CD4-positive, CD25-positive, alpha-beta regulatory T cell (primary cell): Measurements from ENCODE around the gene BTBD2. TPM values are rescaled to one million over a fixed set of nuclear protein-coding genes. Genes with fewer than 3 reads are reported as not detected.

Experiments used
- ATAC-seq, 2 donors: fragments of 150-1000 bp; cut with Tn5 transposase; one replicate each; pipeline ENCODE4 v1.10.0; 2021; ENCODE audit warnings: low read depth in 2 of 2, moderate number of reproducible peaks in 2 of 2, moderate library complexity in 1 of 2
- DNase-seq, 3 donors: peaks; one replicate each; pipeline versions ENCODE4 v3.0.0 to v3.0.0-alpha.2; 2012 to 2022; ENCODE audit warnings: mixed read lengths in 1 of 3
- H3K27ac ChIP-seq: one replicate; pipeline ENCODE4 v1.7.0; 2013; ENCODE audit warnings: mild to moderate bottlenecking, low read length; ENCODE audit not compliant: insufficient read depth, poor library complexity, severe bottlenecking
- H3K27me3 ChIP-seq: one replicate; pipeline ENCODE4 v1.7.0; 2013; ENCODE audit warnings: low read length; ENCODE audit not compliant: control insufficient read depth, insufficient read depth
- H3K36me3 ChIP-seq: one replicate; pipeline ENCODE4 v1.7.0; 2013; ENCODE audit warnings: mild to moderate bottlenecking, low read length, moderate library complexity; ENCODE audit not compliant: control insufficient read depth, insufficient read depth
- H3K4me1 ChIP-seq: 2 replicates; pipeline ENCODE4 v1.7.0; 2013; ENCODE audit warnings: mild to moderate bottlenecking, low read length; ENCODE audit not compliant: insufficient read depth, control insufficient read depth, poor library complexity, severe bottlenecking
- H3K4me3 ChIP-seq: one replicate; pipeline ENCODE4 v1.7.0; 2013; ENCODE audit warnings: low read depth, mild to moderate bottlenecking, low read length, moderate library complexity
- H3K9me3 ChIP-seq, 2 experiments: 1 replicate in 1 of 2; 2 replicates in 1 of 2; pipeline ENCODE4 v1.7.0; 2013; ENCODE audit warnings: low read length in 2 of 2, mild to moderate bottlenecking in 1 of 2, moderate library complexity in 1 of 2; ENCODE audit not compliant: control insufficient read depth in 2 of 2
- H3K27ac Mint-ChIP-seq, 3 donors: one replicate each; pipeline ENCODE4 v1.8.0; 2020 to 2022; ENCODE audit warnings: mild to moderate bottlenecking in 3 of 3, mixed read lengths in 3 of 3, moderate library complexity in 2 of 3
- H3K27me3 Mint-ChIP-seq: one replicate; pipeline ENCODE4 v1.8.0; 2022; ENCODE audit warnings: mild to moderate bottlenecking, mixed read lengths
- H3K36me3 Mint-ChIP-seq: one replicate; pipeline ENCODE4 v1.8.0; 2020; ENCODE audit warnings: mixed read lengths
- H3K4me1 Mint-ChIP-seq, 4 donors: one replicate each; pipeline ENCODE4 v1.8.0; 2020 to 2022; ENCODE audit warnings: mixed read lengths in 4 of 4, mild to moderate bottlenecking in 1 of 4
- H3K4me3 Mint-ChIP-seq, 4 donors: one replicate each; pipeline ENCODE4 v1.8.0; 2020 to 2022; ENCODE audit warnings: mild to moderate bottlenecking in 4 of 4, mixed read lengths in 4 of 4, moderate library complexity in 3 of 4
- H3K9me3 Mint-ChIP-seq, 7 donors: one replicate each; pipeline ENCODE4 v1.8.0; 2020 to 2022; ENCODE audit warnings: mixed read lengths in 7 of 7, mild to moderate bottlenecking in 3 of 7, moderate library complexity in 2 of 7
- polyA plus RNA-seq, 4 donors: library from polyadenylated mRNA; unstranded; fragments of 300-500 nt; fragmentation: Illumina TruSeq; gene quantifications; one replicate each; pipeline ENCODE4 v1.2.3, GENCODE V29; 2021
- total RNA-seq: library from RNA; stranded (reverse); gene quantifications from one replicate; pipeline ENCODE4 v1.2.3, GENCODE V29; 2022

The BTBD2 gene
- total and polyA plus RNA-seq, 5 donors from 2014 or later = 3.2 to 58.6 (median 5.1) TPM

DNA sequence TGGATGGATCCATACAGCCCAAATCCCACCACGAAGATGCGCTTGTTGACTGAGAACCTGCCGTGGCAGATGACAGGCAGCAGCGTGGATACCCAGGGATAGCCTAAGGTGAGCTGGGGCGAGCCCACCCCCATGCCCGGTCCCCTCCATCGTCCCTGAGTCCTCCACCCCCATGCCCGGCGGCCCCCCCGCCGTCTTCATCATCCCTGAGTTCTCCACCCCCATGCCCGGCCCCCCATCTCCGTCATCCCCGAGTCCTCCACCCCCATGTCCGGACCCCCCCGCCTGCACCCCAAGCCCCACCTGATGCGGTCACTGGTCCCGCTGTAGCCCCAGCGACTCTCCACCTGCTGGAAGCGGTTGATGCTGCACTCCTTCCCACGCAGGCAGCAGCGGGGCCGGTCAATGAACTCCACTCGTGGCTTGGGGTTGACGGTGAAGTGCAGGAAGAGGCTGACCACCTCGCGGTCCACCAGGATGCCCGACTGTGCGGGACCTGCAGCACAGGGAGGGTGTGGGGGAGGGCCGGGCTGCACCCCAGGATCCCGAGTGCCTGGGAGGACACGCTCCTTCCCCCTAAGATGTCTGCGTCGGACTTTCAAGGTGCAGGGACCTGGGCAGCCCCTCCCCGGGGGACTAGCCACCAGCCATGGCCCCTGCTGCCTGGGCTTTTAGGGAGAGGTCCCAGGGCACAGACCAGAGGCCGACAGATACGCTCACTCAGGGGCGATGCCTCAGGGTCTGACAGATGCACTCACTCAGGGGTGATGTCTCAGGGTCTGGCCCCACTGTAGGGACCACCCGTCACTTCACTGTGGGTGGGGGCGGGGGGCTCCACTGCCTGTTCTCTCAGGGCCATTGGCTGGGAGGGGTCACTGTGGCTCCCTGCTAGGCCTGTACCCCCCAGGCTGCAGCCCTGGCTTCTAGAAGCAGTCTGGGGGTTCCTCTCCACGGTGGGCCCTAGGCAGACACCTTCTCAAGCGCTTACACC lies 28.0 kb downstream of the BTBD2 start:
- peaks cover 58% of the 10 kb centered on the region for H3K36me3 ChIP-seq
- no peak for ATAC-seq
- H3K4me1 Mint-ChIP-seq = peaks cover 0 to 2% (median 0%) of the 10 kb centered on the region in 4 donors
- H3K36me3 Mint-ChIP-seq = peaks cover 7% of the 10 kb centered on the region
- H3K27me3 ChIP-seq = no peaks in the 10 kb centered on the region
- H3K9me3 Mint-ChIP-seq = no peaks in the 10 kb centered on the region
- DNase-seq = no peak
- H3K27ac Mint-ChIP-seq = no peak overlapping the region
- H3K27me3 Mint-ChIP-seq = no peaks in the 10 kb centered on the region
- H3K4me3 Mint-ChIP-seq = no peak overlapping the region
- no peak overlapping the region for H3K4me3 ChIP-seq
- H3K9me3 ChIP-seq = no peaks in the 10 kb centered on the region
- no peaks in the 10 kb centered on the region for H3K4me1 ChIP-seq
- H3K27ac ChIP-seq = no peak overlapping the region

DNA sequence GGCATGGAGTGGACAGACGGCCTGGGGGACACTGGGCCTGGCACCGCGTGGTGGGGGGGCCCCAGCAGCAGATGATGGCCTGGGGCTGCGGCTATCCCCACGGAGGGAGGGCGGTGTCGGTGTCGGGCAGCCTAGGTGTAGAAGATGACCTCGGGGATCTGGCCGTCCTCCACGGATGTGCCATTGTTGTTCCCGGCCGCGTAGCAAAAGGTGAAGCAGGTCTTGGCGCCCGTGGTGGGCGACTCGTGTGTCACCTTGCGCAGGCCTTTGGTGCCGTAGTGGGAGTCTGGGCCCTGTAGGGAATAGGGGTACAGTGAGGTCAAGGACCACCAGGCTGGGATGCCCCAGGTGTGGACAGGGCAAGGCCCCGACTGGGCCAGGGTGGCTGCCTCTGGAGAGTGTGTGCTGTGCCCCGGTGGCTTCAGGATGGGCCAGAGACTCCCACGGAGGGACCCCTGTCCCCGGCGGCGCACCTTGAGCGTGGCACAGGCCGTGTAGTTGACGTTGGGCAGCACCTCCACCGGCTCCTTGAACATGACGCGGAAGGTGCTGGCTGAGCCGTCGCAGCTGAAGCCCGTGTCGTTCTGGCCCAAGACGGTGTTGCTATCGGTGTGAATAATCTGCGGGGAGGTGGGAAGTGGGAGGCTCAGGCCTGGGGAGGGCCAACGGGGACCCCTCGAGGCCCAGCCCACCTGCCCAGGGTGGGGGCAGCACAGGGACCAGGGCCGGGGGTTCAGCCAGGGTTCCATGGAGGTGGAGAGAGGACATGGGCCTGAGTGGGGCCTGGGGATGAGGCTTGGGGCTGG lies 29.0 kb downstream of the BTBD2 start:
- peaks cover 12% of the 10 kb centered on the region for H3K36me3 Mint-ChIP-seq
- Histone ChIP-seq H3K4me3 (no peak overlapping the region), H3K4me1 (no peaks in the 10 kb centered on the region), H3K27ac (no peak overlapping the region), H3K9me3 (no peaks in the 10 kb centered on the region), H3K36me3 (peaks cover 65% of the 10 kb centered on the region), H3K27me3 (no peaks in the 10 kb centered on the region)
- H3K27ac Mint-ChIP-seq = no peak overlapping the region
- no peak overlapping the region for H3K4me3 Mint-ChIP-seq
- H3K27me3 Mint-ChIP-seq = no peaks in the 10 kb centered on the region
- H3K9me3 Mint-ChIP-seq = no peaks in the 10 kb centered on the region
- ATAC-seq (no peak), DNase-seq (no peak)
- peaks cover 0 to 2% (median 0%) of the 10 kb centered on the region in 4 donors for H3K4me1 Mint-ChIP-seq

DNA sequence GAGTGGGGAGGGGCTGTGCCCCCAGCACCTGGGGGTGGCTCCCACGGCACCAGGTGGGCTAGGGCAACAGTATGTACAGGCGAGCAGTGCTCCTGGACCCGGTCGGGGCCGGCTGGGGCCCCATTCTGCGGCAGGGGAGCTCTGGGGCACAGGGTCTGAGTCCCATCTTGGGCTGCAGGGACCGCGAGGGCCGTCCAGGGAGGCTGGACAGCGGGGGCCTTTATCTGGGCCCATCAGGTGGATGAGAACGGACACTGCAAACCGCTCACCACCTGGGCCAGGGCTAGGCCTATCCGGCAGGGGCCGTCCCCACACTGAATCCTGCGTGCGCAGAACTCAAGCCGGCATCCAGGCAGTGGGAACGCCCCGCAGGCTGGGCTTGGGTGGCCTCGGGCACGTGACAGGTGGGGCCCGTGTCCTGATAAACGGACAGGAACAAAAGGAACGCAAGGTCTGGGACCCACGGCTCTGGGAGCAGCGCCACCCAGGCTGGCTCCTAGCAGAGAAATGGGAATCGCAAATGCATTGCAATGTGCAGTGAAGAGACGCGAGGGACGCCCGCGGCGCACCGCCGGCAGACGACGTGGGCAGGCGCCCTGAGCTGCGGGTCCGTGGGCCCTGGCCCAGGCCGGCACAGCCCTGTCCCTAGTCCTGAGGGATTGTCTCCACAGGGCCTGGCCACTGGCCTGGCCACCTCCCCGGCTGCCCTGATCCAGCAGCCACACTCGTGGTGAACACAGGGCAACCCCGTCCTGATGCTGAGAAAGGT lies 29.7 kb downstream of the BTBD2 start:
- Histone ChIP-seq H3K27me3 (no peaks in the 10 kb centered on the region), H3K9me3 (no peaks in the 10 kb centered on the region), H3K4me1 (no peaks in the 10 kb centered on the region), H3K27ac (no peak overlapping the region), H3K4me3 (no peak overlapping the region), H3K36me3 (peaks cover 63% of the 10 kb centered on the region)
- H3K27me3 Mint-ChIP-seq = no peaks in the 10 kb centered on the region
- ATAC-seq (no peak), DNase-seq (no peak)
- H3K27ac Mint-ChIP-seq = peak overlapping the region in 1 of 3 donors; percentile 48
- H3K9me3 Mint-ChIP-seq = no peaks in the 10 kb centered on the region
- peaks cover 16% of the 10 kb centered on the region for H3K36me3 Mint-ChIP-seq
- H3K4me3 Mint-ChIP-seq = no peak overlapping the region
- H3K4me1 Mint-ChIP-seq = peaks cover 0 to 2% (median 0%) of the 10 kb centered on the region in 4 donors

GRCh38 chr19:1984357-1984756 lies 31.2 kb downstream of the BTBD2 start:
- no peak overlapping the region for H3K4me3 Mint-ChIP-seq
- Histone ChIP-seq H3K27me3 (no peaks in the 10 kb centered on the region), H3K9me3 (no peaks in the 10 kb centered on the region), H3K4me1 (no peaks in the 10 kb centered on the region), H3K4me3 (no peak overlapping the region), H3K36me3 (peaks cover 50% of the 10 kb centered on the region), H3K27ac (no peak overlapping the region)
- ATAC-seq (no peak), DNase-seq (no peak)
- peaks cover 0 to 2% (median 0%) of the 10 kb centered on the region in 4 donors for H3K4me1 Mint-ChIP-seq
- no peaks in the 10 kb centered on the region for H3K27me3 Mint-ChIP-seq
- H3K27ac Mint-ChIP-seq = no peak overlapping the region
- no peaks in the 10 kb centered on the region for H3K9me3 Mint-ChIP-seq
- H3K36me3 Mint-ChIP-seq = peaks cover 16% of the 10 kb centered on the region

- DNase-seq (no peak), ATAC-seq (no peak)
- Mint-ChIP-seq H3K4me3 (no peak overlapping the region), H3K36me3 (peaks cover 12% of the 10 kb centered on the region), H3K27me3 (no peaks in the 10 kb centered on the region), H3K4me1 (peaks cover 0 to 2% (median 0%) of the 10 kb centered on the region in 4 donors), H3K9me3 (no peaks in the 10 kb centered on the region), H3K27ac (no peak overlapping the region)
- no peaks in the 10 kb centered on the region for H3K4me1 ChIP-seq
- H3K9me3 ChIP-seq = no peaks in the 10 kb centered on the region
- H3K27ac ChIP-seq = no peak overlapping the region
- no peaks in the 10 kb centered on the region for H3K27me3 ChIP-seq
- H3K4me3 ChIP-seq = no peak overlapping the region
- peaks cover 31% of the 10 kb centered on the region for H3K36me3 ChIP-seq
Measured at GRCh38 chr19:1981253-1981652, 34.3 kb downstream of the BTBD2 start.

- Mint-ChIP-seq H3K27me3 (no peaks in the 10 kb centered on the region), H3K4me1 (peaks cover 0 to 2% (median 0%) of the 10 kb centered on the region in 4 donors), H3K36me3 (peaks cover 12% of the 10 kb centered on the region), H3K4me3 (no peak overlapping the region), H3K9me3 (no peaks in the 10 kb centered on the region), H3K27ac (no peak overlapping the region)
- H3K4me3 ChIP-seq = no peak overlapping the region
- H3K4me1 ChIP-seq = no peaks in the 10 kb centered on the region
- H3K27me3 ChIP-seq = no peaks in the 10 kb centered on the region
- H3K27ac ChIP-seq = no peak overlapping the region
- peaks cover 27% of the 10 kb centered on the region for H3K36me3 ChIP-seq
- no peaks in the 10 kb centered on the region for H3K9me3 ChIP-seq
- DNase-seq (no peak), ATAC-seq (no peak)
Measured at GRCh38 chr19:1980809-1981181, 34.7 kb downstream of the BTBD2 start.

- no peaks in the 10 kb centered on the region for H3K27me3 ChIP-seq
- no peak overlapping the region for H3K4me3 ChIP-seq
- peaks cover 0 to 2% (median 0%) of the 10 kb centered on the region in 4 donors for H3K4me1 Mint-ChIP-seq
- no peaks in the 10 kb centered on the region for H3K9me3 ChIP-seq
- DNase-seq (no peak), ATAC-seq (no peak)
- peaks cover 12% of the 10 kb centered on the region for H3K36me3 Mint-ChIP-seq
- no peak overlapping the region for H3K27ac Mint-ChIP-seq
- H3K4me1 ChIP-seq = no peaks in the 10 kb centered on the region
- H3K36me3 ChIP-seq = peaks cover 28% of the 10 kb centered on the region
- no peaks in the 10 kb centered on the region for H3K27me3 Mint-ChIP-seq
- no peaks in the 10 kb centered on the region for H3K9me3 Mint-ChIP-seq
- no peak overlapping the region for H3K4me3 Mint-ChIP-seq
- H3K27ac ChIP-seq = no peak overlapping the region
Measured at GRCh38 chr19:1980091-1980808, 35.3 kb downstream of the BTBD2 start.
